NT2/D1 (cell line): ENCODE results near the gene GPR148.
"Not testable (repeated sequence)": the region's sequence is repeated elsewhere in the genome, so short reads cannot be mapped to it uniquely, and the experiment has no call there.

Source experiments
- DNase-seq: peaks from one replicate; pipeline ENCODE4 v3.0.0-alpha.2; 2011; ENCODE audit warnings: low read depth, low spot score
- H3K27me3 ChIP-seq: 2 replicates; pipeline ENCODE4 v1.6.0; 2011; ENCODE audit warnings: mild to moderate bottlenecking; ENCODE audit not compliant: insufficient read length, insufficient read depth
- H3K36me3 ChIP-seq: 2 replicates; pipeline ENCODE4 v1.6.1; 2011; ENCODE audit warnings: mild to moderate bottlenecking, low read length, mixed read lengths; ENCODE audit not compliant: insufficient read depth, insufficient read length
- H3K4me1 ChIP-seq: 2 replicates; pipeline ENCODE4 v1.5.1; 2011; ENCODE audit not compliant: insufficient read depth, insufficient read length
- H3K4me3 ChIP-seq: 2 replicates; pipeline ENCODE4 v1.5.1; 2011; ENCODE audit warnings: low read depth; ENCODE audit not compliant: insufficient read length
- H3K9ac ChIP-seq: 2 replicates; pipeline ENCODE4 v1.6.0; 2011; ENCODE audit warnings: low read depth; ENCODE audit not compliant: insufficient read length
- H3K9me3 ChIP-seq: 2 replicates; pipeline ENCODE4 v1.5.1; 2011; ENCODE audit warnings: mild to moderate bottlenecking, low read length; ENCODE audit not compliant: insufficient read depth
- SUZ12 ChIP-seq: IDR thresholded peaks from 2 replicates; pipeline ENCODE4 v1.6.1; 2011; ENCODE audit not compliant: insufficient read length, insufficient read depth; ENCODE audit errors: extremely low read depth
- YY1 ChIP-seq: IDR thresholded peaks from 2 replicates; pipeline ENCODE4 v1.6.1; 2011; ENCODE audit not compliant: insufficient read length, insufficient read depth
- ZNF274 ChIP-seq: IDR thresholded peaks from 2 replicates; pipeline ENCODE4 v1.6.1; 2011; ENCODE audit warnings: mild to moderate bottlenecking, low read depth, low read length

GPR148 gene

GRCh38 chr2:130724455-130724854 lies 4.4 kb upstream of the GPR148 start:
- TF ChIP-seq ZNF274 (no peak), SUZ12 (no peak), YY1 (no peak)
- 0 out of 2 replicates have a peak, but pooled peaks cover 6% of the 10 kb centered on the region for H3K9me3 ChIP-seq
- H3K27me3 ChIP-seq: peaks cover 27% of the 10 kb centered on the region
- H3K9ac ChIP-seq: no peak overlapping the region
- no peak overlapping the region for H3K4me3 ChIP-seq
- H3K36me3 ChIP-seq: no peaks in the 10 kb centered on the region
- peaks cover 7% of the 10 kb centered on the region for H3K4me1 ChIP-seq
- DNase-seq: no peak

GRCh38 chr2:130726614-130727180 lies 2.2 kb upstream of the GPR148 start:
- peak overlapping the region; percentile 65 for H3K4me3 ChIP-seq
- peak overlapping the region; percentile 86 for H3K9ac ChIP-seq
- DNase-seq: no peak

GRCh38 chr2:130727286-130727924 lies 1.5 kb upstream of the GPR148 start:
- no peaks in the 10 kb centered on the region for H3K36me3 ChIP-seq
- peaks cover 30% of the 10 kb centered on the region for H3K27me3 ChIP-seq
- H3K9ac ChIP-seq: peak overlapping the region; percentile 86
- peaks cover 7% of the 10 kb centered on the region for H3K4me1 ChIP-seq
- TF ChIP-seq ZNF274 (no peak), YY1 (no peak), SUZ12 (no peak)
- peak; percentile 83 for DNase-seq
- 0 out of 2 replicates have a peak, but pooled peaks cover under 1% of the 10 kb centered on the region for H3K9me3 ChIP-seq
- H3K4me3 ChIP-seq: peak overlapping the region; percentile 81

More at GRCh38 chr2:130726614-130727180, 2.2 kb upstream of the GPR148 start:
- TF ChIP-seq YY1: no peak
- no peak for TF ChIP-seq SUZ12
- TF ChIP-seq ZNF274: no peak
- Histone ChIP-seq H3K36me3 (no peaks in the 10 kb centered on the region), H3K9me3 (0 out of 2 replicates have a peak, but pooled peaks cover 6% of the 10 kb centered on the region), H3K27me3 (peaks cover 30% of the 10 kb centered on the region), H3K4me1 (peaks cover 7% of the 10 kb centered on the region)

DNA sequence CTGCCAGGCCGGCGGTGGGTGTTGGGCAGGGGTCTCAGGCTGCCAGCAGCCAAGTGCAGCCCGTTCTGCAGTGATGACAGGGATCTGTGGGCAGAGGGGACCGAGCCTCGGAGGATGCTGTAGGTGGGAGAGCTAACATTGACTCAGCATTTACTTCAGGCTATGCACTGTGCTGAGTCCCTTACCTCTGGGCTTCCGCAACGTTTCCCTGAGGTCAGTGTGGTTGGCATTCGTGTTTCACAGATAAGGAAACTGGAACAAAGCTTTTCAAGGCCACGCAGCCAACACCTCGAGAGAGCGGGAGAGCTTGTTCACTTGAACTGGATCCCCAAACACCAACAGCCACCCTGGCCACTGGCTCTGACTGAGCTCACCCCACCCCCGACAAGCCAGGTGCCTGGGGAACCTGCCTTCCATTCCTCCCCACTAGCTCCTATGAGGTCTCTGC lies 839 bp upstream of the GPR148 start:
- Histone ChIP-seq H3K9ac (peak overlapping the region; percentile 79), H3K36me3 (no peaks in the 10 kb centered on the region), H3K4me1 (peaks cover 7% of the 10 kb centered on the region), H3K27me3 (peaks cover 30% of the 10 kb centered on the region), H3K4me3 (peak overlapping the region; percentile 81), H3K9me3 (no peaks in the 10 kb centered on the region)
- no peak for DNase-seq
- TF ChIP-seq SUZ12: no peak
- no peak for TF ChIP-seq YY1
- no peak for TF ChIP-seq ZNF274

DNA sequence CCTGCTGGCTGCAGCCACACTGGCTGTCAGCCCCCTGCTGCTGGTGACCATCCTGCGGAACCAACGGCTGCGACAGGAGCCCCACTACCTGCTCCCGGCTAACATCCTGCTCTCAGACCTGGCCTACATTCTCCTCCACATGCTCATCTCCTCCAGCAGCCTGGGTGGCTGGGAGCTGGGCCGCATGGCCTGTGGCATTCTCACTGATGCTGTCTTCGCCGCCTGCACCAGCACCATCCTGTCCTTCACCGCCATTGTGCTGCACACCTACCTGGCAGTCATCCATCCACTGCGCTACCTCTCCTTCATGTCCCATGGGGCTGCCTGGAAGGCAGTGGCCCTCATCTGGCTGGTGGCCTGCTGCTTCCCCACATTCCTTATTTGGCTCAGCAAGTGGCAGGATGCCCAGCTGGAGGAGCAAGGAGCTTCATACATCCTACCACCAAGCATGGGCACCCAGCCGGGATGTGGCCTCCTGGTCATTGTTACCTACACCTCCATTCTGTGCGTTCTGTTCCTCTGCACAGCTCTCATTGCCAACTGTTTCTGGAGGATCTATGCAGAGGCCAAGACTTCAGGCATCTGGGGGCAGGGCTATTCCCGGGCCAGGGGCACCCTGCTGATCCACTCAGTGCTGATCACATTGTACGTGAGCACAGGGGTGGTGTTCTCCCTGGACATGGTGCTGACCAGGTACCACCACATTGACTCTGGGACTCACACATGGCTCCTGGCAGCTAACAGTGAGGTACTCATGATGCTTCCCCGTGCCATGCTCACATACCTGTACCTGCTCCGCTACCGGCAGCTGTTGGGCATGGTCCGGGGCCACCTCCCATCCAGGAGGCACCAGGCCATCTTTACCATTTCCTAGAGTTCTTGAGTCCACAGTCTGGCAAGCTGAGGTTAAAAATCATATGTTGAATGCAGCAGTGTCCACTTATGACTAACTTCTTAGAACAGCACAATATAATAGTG lies 741 bp downstream of the GPR148 start:
- TF ChIP-seq SUZ12 (no peak), ZNF274 (no peak), YY1 (no peak)
- H3K4me1 ChIP-seq: peaks cover 7% of the 10 kb centered on the region
- no peak for DNase-seq

DNA sequence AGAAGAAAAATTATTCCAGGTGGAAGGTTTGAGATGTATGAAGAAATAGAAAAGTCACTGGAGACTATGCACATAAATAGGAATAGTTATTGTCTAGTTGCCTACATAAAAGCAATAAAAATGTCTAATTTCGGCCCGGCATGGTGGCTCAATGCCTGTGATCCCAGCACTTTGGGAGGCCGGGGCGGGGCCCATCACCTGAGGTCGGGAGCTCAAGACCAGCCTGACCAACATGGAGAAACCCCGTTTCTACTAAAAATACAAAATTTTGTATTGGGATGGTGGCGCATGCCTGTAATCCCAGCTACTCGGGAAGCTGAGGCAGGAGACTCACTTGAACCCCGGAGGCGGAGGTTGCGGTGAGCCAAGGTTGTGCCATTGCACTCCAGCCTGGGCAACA lies 3.4 kb downstream of the GPR148 start:
- peaks cover 18% of the 10 kb centered on the region for H3K27me3 ChIP-seq
- not testable (repeated sequence) for DNase-seq, H3K4me1 ChIP-seq, H3K9me3 ChIP-seq, H3K36me3 ChIP-seq, H3K4me3 ChIP-seq, H3K9ac ChIP-seq

More for the DNA sequence above, 741 bp downstream of the GPR148 start:
- H3K9me3 ChIP-seq: no peaks in the 10 kb centered on the region
- H3K36me3 ChIP-seq: no peaks in the 10 kb centered on the region
- H3K9ac ChIP-seq: no peak overlapping the region
- H3K4me3 ChIP-seq: no peak overlapping the region
- H3K27me3 ChIP-seq: peaks cover 30% of the 10 kb centered on the region

GRCh38 chr2:130735200-130735599 lies 6.3 kb downstream of the GPR148 start:
- no peak overlapping the region for H3K4me3 ChIP-seq
- no peaks in the 10 kb centered on the region for H3K4me1 ChIP-seq
- H3K27me3 ChIP-seq: no peaks in the 10 kb centered on the region
- TF ChIP-seq YY1 (no peak), SUZ12 (no peak), ZNF274 (no peak)
- H3K9ac ChIP-seq: no peak overlapping the region
- no peaks in the 10 kb centered on the region; the same call in 1 of the 2 replicates for H3K9me3 ChIP-seq
- no peak for DNase-seq
- H3K36me3 ChIP-seq: no peaks in the 10 kb centered on the region
